GM23338 (cell line): ENCODE measurements around the gene AFF3. TPM values are rescaled to one million over a fixed set of nuclear protein-coding genes. Genes with fewer than 3 reads are reported as not detected.

Experiments used
- ATAC-seq: fragments of 200-7000 bp; cut with Tn5 transposase; 3 replicates; pipeline ENCODE4 v1.9.1; 2020
- DNase-seq: peaks from one replicate; pipeline ENCODE4 v3.0.0-alpha.2; 2015; ENCODE audit warnings: low spot score
- H2AFZ ChIP-seq: fragments of 200-600 bp; sonication (generic); 2 replicates; pipeline ENCODE4 v1.8.0; 2016; ENCODE audit warnings: antibody characterized with exemption, mild to moderate bottlenecking, moderate library complexity
- H3F3A ChIP-seq: fragments of 200-600 bp; sonication (generic); replicated peaks from 2 replicates; pipeline ENCODE4 v1.8.0; 2017; ENCODE audit warnings: antibody characterized with exemption, mixed run types, low read depth
- H3K27ac ChIP-seq: fragments of 200-600 bp; sonication (generic); 2 replicates; pipeline ENCODE4 v1.6.1; 2016; ENCODE audit warnings: low read depth
- H3K27me3 ChIP-seq: fragments of 200-600 bp; sonication (generic); 2 replicates; pipeline ENCODE4 v1.8.0; 2016; ENCODE audit warnings: mild to moderate bottlenecking, mixed run types, moderate library complexity; ENCODE audit not compliant: insufficient read depth
- H3K36me3 ChIP-seq: fragments of 200-600 bp; sonication (generic); 2 replicates; pipeline ENCODE4 v1.8.0; 2016; ENCODE audit warnings: mild to moderate bottlenecking; ENCODE audit not compliant: insufficient read depth
- H3K4me1 ChIP-seq: fragments of 200-600 bp; sonication (generic); 2 replicates; pipeline ENCODE4 v1.8.0; 2016; ENCODE audit warnings: mild to moderate bottlenecking, moderate library complexity; ENCODE audit not compliant: insufficient read depth
- H3K4me2 ChIP-seq: fragments of 200-600 bp; sonication (generic); 2 replicates; pipeline ENCODE4 v1.7.1; 2017; ENCODE audit warnings: mixed run types
- H3K4me3 ChIP-seq: fragments of 200-600 bp; sonication (generic); 2 replicates; pipeline ENCODE4 v1.6.1; 2016; ENCODE audit warnings: mixed run types
- H3K79me2 ChIP-seq: fragments of 200-600 bp; sonication (generic); replicated peaks from 2 replicates; pipeline ENCODE4 v1.8.0; 2017; ENCODE audit warnings: mild to moderate bottlenecking; ENCODE audit not compliant: insufficient read depth
- H3K9me2 ChIP-seq: fragments of 200-600 bp; sonication (generic); 2 replicates; pipeline ENCODE4 v1.8.0; 2017; ENCODE audit not compliant: insufficient read depth
- H4K20me1 ChIP-seq: fragments of 200-600 bp; sonication (generic); replicated peaks from 2 replicates; pipeline ENCODE4 v1.8.0; 2017; ENCODE audit warnings: mild to moderate bottlenecking; ENCODE audit not compliant: insufficient read depth
- H3K27ac Mint-ChIP-seq: 2 replicates; pipeline ENCODE4 v1.8.0; 2020; ENCODE audit warnings: inconsistent platforms, mild to moderate bottlenecking, moderate library complexity, mixed read lengths
- H3K27me3 Mint-ChIP-seq: 3 replicates; pipeline ENCODE4 v1.8.0; 2022; ENCODE audit warnings: low read depth, mild to moderate bottlenecking, moderate library complexity, mixed read lengths, inconsistent platforms; ENCODE audit not compliant: insufficient read depth, poor library complexity
- H3K36me3 Mint-ChIP-seq: 3 replicates; pipeline ENCODE4 v1.8.0; 2021; ENCODE audit warnings: low read depth, mild to moderate bottlenecking, inconsistent platforms, moderate library complexity, mixed read lengths
- H3K4me1 Mint-ChIP-seq: 3 replicates; pipeline ENCODE4 v1.8.0; 2020; ENCODE audit warnings: mild to moderate bottlenecking, inconsistent platforms, mixed read lengths
- H3K4me3 Mint-ChIP-seq: 3 replicates; pipeline ENCODE4 v1.8.0; 2021; ENCODE audit warnings: moderate library complexity, mild to moderate bottlenecking, inconsistent platforms, mixed read lengths
- H3K9me3 Mint-ChIP-seq: 3 replicates; pipeline ENCODE4 v1.8.0; 2020; ENCODE audit warnings: moderate library complexity, mild to moderate bottlenecking, inconsistent platforms, mixed read lengths
- EZH2 ChIP-seq: fragments of 200-600 bp; sonication (generic); IDR thresholded peaks from one replicate; pipeline ENCODE4 v1.8.0; 2017; ENCODE audit warnings: antibody characterized with exemption, mild to moderate bottlenecking, low read depth; ENCODE audit not compliant: unreplicated experiment
- EZH2phosphoT487 ChIP-seq: fragments of 200-600 bp; sonication (generic); IDR thresholded peaks from one replicate; pipeline ENCODE4 v1.8.1; 2018; ENCODE audit warnings: antibody characterized with exemption; ENCODE audit not compliant: unreplicated experiment
- JUNB ChIP-seq: IDR thresholded peaks from one replicate; pipeline ENCODE4 v1.6.1; 2016; ENCODE audit warnings: antibody characterized with exemption; ENCODE audit not compliant: unreplicated experiment
- NANOG ChIP-seq: IDR thresholded peaks from 2 replicates; pipeline ENCODE4 v1.6.1; 2016; ENCODE audit warnings: antibody characterized with exemption, borderline replicate concordance
- POLR2AphosphoS5 ChIP-seq: IDR thresholded peaks from 2 replicates; pipeline ENCODE4 v1.6.1; 2016; ENCODE audit warnings: antibody characterized with exemption, low read depth
- ZNF331 ChIP-seq: fragments of 250-450 bp; sonication (Bioruptor Pico); IDR thresholded peaks from 2 replicates; pipeline ENCODE4 v1.5.0; 2020; ENCODE audit warnings: low read depth, mild to moderate bottlenecking, moderate library complexity
- polyA plus RNA-seq: library from polyadenylated mRNA; unstranded; fragments of >200 nt; fragmentation: Nextera tagmentation; extraction: Ambion mirVana; gene quantifications from 2 replicates; pipeline ENCODE4 v1.2.1, GENCODE V29; 2016
- total RNA-seq: library from RNA; depleted of rRNA; stranded (reverse); fragments of >200 nt; shearing (Covaris generic); gene quantifications from 2 replicates; pipeline ENCODE4 v1.2.3, GENCODE V29; 2014
- TF ChIP-seq, protein P1 (sequence below): fragments of 250-450 bp; sonication (Bioruptor Pico); IDR thresholded peaks from 2 replicates; pipeline ENCODE4 v1.5.0; 2020; ENCODE audit warnings: mild to moderate bottlenecking, moderate library complexity

Gene AFF3
- total and polyA plus RNA-seq, 2 experiments from 2014 or later: 0.73 to 1.4 TPM

DNA sequence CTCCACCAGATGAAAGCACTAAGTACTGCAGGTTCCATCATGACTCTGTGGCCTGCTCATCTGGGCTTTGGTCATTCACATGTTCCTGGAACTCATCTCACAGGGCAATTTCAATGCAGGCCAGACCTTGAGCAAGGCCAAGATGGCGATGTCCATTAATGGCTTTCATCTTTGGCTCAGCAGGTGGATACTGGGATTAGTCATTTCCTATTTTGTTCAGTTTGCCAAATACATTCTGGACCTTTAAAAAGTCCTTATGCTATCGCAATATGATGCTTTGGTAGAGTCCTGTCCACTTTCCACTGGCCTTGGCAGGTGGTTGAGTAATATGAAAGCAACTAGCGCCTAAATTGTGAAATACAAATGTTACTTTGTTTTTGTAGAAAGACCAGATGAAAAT lies 482.5 kb downstream of the AFF3 start (continued):
- TF ChIP-seq, protein P1, sequence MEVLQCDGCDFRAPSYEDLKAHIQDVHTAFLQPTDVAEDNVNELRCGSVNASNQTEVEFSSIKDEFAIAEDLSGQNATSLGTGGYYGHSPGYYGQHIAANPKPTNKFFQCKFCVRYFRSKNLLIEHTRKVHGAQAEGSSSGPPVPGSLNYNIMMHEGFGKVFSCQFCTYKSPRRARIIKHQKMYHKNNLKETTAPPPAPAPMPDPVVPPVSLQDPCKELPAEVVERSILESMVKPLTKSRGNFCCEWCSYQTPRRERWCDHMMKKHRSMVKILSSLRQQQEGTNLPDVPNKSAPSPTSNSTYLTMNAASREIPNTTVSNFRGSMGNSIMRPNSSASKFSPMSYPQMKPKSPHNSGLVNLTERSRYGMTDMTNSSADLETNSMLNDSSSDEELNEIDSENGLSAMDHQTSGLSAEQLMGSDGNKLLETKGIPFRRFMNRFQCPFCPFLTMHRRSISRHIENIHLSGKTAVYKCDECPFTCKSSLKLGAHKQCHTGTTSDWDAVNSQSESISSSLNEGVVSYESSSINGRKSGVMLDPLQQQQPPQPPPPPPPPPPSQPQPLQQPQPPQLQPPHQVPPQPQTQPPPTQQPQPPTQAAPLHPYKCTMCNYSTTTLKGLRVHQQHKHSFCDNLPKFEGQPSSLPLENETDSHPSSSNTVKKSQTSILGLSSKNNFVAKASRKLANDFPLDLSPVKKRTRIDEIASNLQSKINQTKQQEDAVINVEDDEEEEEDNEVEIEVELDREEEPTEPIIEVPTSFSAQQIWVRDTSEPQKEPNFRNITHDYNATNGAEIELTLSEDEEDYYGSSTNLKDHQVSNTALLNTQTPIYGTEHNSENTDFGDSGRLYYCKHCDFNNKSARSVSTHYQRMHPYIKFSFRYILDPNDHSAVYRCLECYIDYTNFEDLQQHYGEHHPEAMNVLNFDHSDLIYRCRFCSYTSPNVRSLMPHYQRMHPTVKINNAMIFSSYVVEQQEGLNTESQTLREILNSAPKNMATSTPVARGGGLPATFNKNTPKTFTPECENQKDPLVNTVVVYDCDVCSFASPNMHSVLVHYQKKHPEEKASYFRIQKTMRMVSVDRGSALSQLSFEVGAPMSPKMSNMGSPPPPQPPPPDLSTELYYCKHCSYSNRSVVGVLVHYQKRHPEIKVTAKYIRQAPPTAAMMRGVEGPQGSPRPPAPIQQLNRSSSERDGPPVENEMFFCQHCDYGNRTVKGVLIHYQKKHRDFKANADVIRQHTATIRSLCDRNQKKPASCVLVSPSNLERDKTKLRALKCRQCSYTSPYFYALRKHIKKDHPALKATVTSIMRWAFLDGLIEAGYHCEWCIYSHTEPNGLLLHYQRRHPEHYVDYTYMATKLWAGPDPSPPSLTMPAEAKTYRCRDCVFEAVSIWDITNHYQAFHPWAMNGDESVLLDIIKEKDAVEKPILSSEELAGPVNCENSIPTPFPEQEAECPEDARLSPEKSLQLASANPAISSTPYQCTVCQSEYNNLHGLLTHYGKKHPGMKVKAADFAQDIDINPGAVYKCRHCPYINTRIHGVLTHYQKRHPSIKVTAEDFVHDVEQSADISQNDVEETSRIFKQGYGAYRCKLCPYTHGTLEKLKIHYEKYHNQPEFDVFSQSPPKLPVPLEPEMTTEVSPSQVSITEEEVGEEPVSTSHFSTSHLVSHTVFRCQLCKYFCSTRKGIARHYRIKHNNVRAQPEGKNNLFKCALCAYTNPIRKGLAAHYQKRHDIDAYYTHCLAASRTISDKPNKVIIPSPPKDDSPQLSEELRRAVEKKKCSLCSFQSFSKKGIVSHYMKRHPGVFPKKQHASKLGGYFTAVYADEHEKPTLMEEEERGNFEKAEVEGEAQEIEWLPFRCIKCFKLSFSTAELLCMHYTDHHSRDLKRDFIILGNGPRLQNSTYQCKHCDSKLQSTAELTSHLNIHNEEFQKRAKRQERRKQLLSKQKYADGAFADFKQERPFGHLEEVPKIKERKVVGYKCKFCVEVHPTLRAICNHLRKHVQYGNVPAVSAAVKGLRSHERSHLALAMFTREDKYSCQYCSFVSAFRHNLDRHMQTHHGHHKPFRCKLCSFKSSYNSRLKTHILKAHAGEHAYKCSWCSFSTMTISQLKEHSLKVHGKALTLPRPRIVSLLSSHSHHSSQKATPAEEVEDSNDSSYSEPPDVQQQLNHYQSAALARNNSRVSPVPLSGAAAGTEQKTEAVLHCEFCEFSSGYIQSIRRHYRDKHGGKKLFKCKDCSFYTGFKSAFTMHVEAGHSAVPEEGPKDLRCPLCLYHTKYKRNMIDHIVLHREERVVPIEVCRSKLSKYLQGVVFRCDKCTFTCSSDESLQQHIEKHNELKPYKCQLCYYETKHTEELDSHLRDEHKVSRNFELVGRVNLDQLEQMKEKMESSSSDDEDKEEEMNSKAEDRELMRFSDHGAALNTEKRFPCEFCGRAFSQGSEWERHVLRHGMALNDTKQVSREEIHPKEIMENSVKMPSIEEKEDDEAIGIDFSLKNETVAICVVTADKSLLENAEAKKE (CRISPR knock-in tag): no peak
- TF ChIP-seq NANOG: no peak
- TF ChIP-seq EZH2: no peak
- no peak for TF ChIP-seq EZH2phosphoT487

DNA sequence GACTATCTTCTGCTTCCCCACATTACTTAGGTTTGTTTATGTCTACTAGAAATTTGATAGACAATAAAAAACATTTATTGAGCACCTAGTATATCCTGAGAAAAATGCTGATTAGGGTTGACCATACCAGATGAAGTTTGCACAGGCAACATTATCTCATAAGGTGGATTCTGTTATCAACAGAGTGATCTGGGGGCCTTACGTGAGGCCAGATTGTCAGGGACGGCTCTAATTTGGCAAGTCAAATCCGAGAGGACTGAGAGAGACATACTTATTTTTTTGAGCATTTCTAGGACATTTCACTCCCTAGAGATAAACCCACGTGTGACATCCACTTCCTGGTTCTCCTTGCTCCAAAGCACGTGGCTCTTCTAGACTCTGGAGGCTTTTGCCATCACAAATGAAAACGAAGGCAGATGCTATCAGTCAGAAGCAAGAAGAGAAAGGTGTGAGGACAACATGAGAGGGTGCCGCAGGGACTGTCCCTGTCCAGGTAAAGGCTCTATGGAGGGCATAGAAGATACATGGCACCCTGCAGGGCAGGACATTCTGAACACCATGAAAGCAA lies 484.6 kb downstream of the AFF3 start:
- no peaks in the 10 kb centered on the region for H3K9me3 Mint-ChIP-seq
- H3K36me3 Mint-ChIP-seq: no peaks in the 10 kb centered on the region
- Histone ChIP-seq H3K9me2 (peaks cover 11% of the 10 kb centered on the region; the same call in 1 of the 2 replicates), H3F3A (no peaks in the 10 kb centered on the region), H3K4me2 (no peak overlapping the region), H3K4me3 (no peak overlapping the region), H3K27ac (no peak overlapping the region), H3K79me2 (no peaks in the 10 kb centered on the region), H4K20me1 (no peaks in the 10 kb centered on the region), H3K4me1 (no peaks in the 10 kb centered on the region), H3K27me3 (no peaks in the 10 kb centered on the region), H2AFZ (no peak overlapping the region), H3K36me3 (no peaks in the 10 kb centered on the region)
- ATAC-seq (no peak), DNase-seq (no peak)
- H3K27me3 Mint-ChIP-seq: peaks cover 1% of the 10 kb centered on the region
- TF ChIP-seq POLR2AphosphoS5: no peak
- TF ChIP-seq JUNB: no peak
- TF ChIP-seq ZNF331 (CRISPR knock-in tag): no peak
- no peak overlapping the region for H3K4me3 Mint-ChIP-seq
- no peak overlapping the region for H3K27ac Mint-ChIP-seq
- H3K4me1 Mint-ChIP-seq: peaks cover 20% of the 10 kb centered on the region
